MCF 10A (cell line): ENCODE results near the gene CPEB2. TPM values are rescaled to one million over a fixed set of nuclear protein-coding genes. Genes with fewer than 3 reads are reported as not detected.

Source experiments
- BruUV-seq: library from RNA; stranded (reverse); fragments of 400-500 nt; replicated peaks from 2 replicates; lab custom pipeline; 2021; lab: Mats Ljungman, UMichigan
- CTCF ChIA-PET: fragments of 300-600 bp; sonication (Branson Sonifier 250); formaldehyde crosslinking; extraction: SDS; loops from one replicate; lab custom pipeline; 2021; ENCODE audit warnings: antibody characterized with exemption, inconsistent platforms; lab: Yijun Ruan, JAX
- POLR2A ChIA-PET: fragments of 300-600, 350-650 bp; sonication (Branson Sonifier 250); formaldehyde crosslinking; extraction: SDS; loops from one replicate; lab custom pipeline; 2020; ENCODE audit warnings: antibody characterized with exemption, inconsistent platforms; lab: Yijun Ruan, JAX
- DNase-seq: peaks from one replicate; pipeline ENCODE4 v3.0.0-alpha.2; 2018; ENCODE audit not compliant: unreplicated experiment
- H3K27ac Mint-ChIP-seq: one replicate; pipeline ENCODE4 v1.8.0; 2022; ENCODE audit warnings: mild to moderate bottlenecking, low read depth, mixed read lengths; ENCODE audit not compliant: unreplicated experiment
- H3K27me3 Mint-ChIP-seq: one replicate; pipeline ENCODE4 v1.8.0; 2022; ENCODE audit warnings: mixed read lengths; ENCODE audit not compliant: insufficient read depth, unreplicated experiment
- H3K36me3 Mint-ChIP-seq: one replicate; pipeline ENCODE4 v1.8.0; 2022; ENCODE audit warnings: mild to moderate bottlenecking, moderate library complexity, mixed read lengths; ENCODE audit not compliant: insufficient read depth, unreplicated experiment
- H3K4me1 Mint-ChIP-seq: one replicate; pipeline ENCODE4 v1.8.0; 2022; ENCODE audit warnings: mixed read lengths; ENCODE audit not compliant: insufficient read depth, unreplicated experiment
- H3K4me3 Mint-ChIP-seq: one replicate; pipeline ENCODE4 v1.8.0; 2022; ENCODE audit warnings: mild to moderate bottlenecking, moderate library complexity, mixed read lengths; ENCODE audit not compliant: unreplicated experiment
- H3K9me3 Mint-ChIP-seq: one replicate; pipeline ENCODE4 v1.8.0; 2022; ENCODE audit warnings: mixed read lengths; ENCODE audit not compliant: unreplicated experiment
- CTCF ChIP-seq: fragments of 200-600 bp; IDR thresholded peaks from one replicate; pipeline ENCODE4 v1.8.0; 2022; ENCODE audit warnings: antibody characterized with exemption, mild to moderate bottlenecking; ENCODE audit not compliant: unreplicated experiment
- intact Hi-C: fragments of 100-400 bp; cut with micrococcal nuclease; formaldehyde crosslinking; loops from 2 replicates; pipeline ENCODE4 v1.14.1; 2022
- total RNA-seq: library from RNA; stranded (reverse); gene quantifications from 2 replicates; pipeline ENCODE4 v1.2.3, GENCODE V29; 2022

CPEB2 gene
- total RNA-seq, 1 experiment from 2014 or later = 13.8 TPM

DNA sequence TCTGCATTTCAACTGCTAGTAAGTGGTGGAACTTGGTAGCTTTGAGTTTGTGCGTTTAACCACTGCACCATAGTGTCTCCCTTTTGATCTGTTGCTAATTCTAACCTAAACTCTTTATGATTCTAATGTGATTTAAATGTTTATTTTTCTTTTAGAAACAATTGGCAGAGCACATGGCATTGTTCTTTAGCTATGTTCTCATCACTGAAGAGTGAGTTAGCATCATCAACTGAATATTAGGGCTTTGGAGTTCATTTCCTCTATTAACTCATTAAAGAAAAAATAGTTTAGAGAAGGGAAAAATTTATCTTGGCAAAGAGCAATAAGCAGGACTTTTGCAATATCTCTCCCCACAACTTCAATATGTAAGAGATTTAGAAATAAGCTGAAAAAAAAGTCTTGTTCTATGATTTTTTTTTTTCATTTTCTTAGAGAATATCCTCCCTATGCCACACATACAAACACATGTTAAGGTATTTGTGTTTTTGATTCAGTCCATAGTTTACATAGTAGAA, 25.7 kb downstream of the CPEB2 start:
- Mint-ChIP-seq H3K4me1 (peaks cover 12% of the 10 kb centered on the region), H3K9me3 (no peaks in the 10 kb centered on the region), H3K36me3 (peaks cover 32% of the 10 kb centered on the region), H3K27me3 (no peaks in the 10 kb centered on the region), H3K4me3 (no peak overlapping the region), H3K27ac (no peak overlapping the region)
- no peak for TF ChIP-seq CTCF
- no TSS peak for BruUV-seq
- POLR2A ChIA-PET = interaction anchor here (1.0 kb wide), 1 partner anchor 19 kb away, joined by 4 read pairs; no protein-coding TSS in a partner anchor
- intact Hi-C loops = no loop called here
- no peak for DNase-seq
- CTCF ChIA-PET = interaction anchor here (0.5 to 0.8 kb wide), 3 partner anchors 14 to 1193 kb away, joined by 3 to 4 read pairs (median 3); no protein-coding TSS in a partner anchor

DNA sequence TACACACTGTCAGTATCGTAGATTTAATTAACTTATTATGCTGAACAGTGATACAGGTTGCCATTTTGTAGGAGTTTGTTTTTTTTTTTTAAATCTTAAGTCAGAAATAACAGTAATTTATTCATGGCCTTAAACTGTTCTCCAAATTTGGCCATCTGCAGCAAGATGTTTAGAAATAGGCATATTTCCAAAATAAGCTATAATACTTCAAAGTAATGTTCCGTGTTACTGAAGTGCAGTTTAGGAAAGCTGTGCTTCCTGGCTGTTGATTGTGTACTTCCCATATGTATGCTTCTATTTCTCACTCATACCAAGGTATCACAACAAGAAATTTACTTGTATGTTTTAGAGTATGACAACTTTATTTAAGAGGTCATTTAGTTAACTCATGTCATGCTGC, 28.9 kb downstream of the CPEB2 start:
- ChIA-PET POLR2A (interaction anchor here (0.5 to 1.2 kb wide), 2 partner anchors 27 to 28 kb away, joined by 3 to 4 read pairs; no protein-coding TSS in a partner anchor), CTCF (no interaction called here)
- no peaks in the 10 kb centered on the region for H3K27me3 Mint-ChIP-seq
- H3K4me1 Mint-ChIP-seq = peaks cover 37% of the 10 kb centered on the region
- H3K4me3 Mint-ChIP-seq = no peak overlapping the region
- H3K36me3 Mint-ChIP-seq = peaks cover 18% of the 10 kb centered on the region
- no peak for TF ChIP-seq CTCF
- intact Hi-C loops = no loop called here
- no TSS peak for BruUV-seq
- DNase-seq = no peak
- H3K9me3 Mint-ChIP-seq = no peaks in the 10 kb centered on the region
- no peak overlapping the region for H3K27ac Mint-ChIP-seq

DNA sequence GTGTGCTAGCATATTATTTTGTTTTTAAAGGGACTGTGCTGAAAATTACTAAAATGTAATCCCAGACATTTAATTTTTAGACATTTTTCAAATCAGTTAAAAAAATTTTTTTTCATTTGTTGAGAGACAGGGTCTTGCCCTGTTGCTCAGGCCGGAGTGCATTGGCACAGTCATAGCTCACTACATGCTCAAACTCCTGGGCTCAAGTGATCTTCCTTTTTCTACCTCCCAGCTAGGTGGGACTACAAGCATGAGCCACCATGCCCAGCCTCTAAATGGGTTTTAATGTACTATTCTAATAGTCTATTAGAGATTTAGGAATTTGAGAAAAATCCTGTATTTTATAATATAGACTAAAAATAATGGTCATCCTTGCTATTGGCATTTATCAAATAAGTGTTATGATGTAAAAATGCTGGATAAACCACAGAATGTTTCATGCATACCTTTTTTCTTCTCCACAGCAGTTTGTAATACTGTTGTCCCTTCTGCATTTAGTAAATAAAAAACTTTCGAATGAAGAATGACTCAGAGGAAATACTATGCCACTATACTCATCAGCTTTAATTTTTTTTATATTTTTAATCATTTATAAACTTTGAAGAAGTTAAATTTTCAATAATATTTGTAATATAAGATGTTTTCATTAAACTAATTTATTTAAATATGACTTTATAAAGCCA, 29.9 kb downstream of the CPEB2 start:
- TF ChIP-seq CTCF = no peak
- DNase-seq = no peak
- POLR2A ChIA-PET = interaction anchor here (0.9 to 1.1 kb wide), 2 partner anchors 29 to 34 kb away, joined by 3 to 4 read pairs; no protein-coding TSS in a partner anchor
- Mint-ChIP-seq H3K27me3 (no peaks in the 10 kb centered on the region), H3K9me3 (no peaks in the 10 kb centered on the region), H3K27ac (no peak overlapping the region), H3K36me3 (peaks cover 14% of the 10 kb centered on the region), H3K4me3 (no peak overlapping the region), H3K4me1 (peaks cover 37% of the 10 kb centered on the region)
- intact Hi-C loops = no loop called here
- no TSS peak for BruUV-seq
- CTCF ChIA-PET = no interaction called here

DNA sequence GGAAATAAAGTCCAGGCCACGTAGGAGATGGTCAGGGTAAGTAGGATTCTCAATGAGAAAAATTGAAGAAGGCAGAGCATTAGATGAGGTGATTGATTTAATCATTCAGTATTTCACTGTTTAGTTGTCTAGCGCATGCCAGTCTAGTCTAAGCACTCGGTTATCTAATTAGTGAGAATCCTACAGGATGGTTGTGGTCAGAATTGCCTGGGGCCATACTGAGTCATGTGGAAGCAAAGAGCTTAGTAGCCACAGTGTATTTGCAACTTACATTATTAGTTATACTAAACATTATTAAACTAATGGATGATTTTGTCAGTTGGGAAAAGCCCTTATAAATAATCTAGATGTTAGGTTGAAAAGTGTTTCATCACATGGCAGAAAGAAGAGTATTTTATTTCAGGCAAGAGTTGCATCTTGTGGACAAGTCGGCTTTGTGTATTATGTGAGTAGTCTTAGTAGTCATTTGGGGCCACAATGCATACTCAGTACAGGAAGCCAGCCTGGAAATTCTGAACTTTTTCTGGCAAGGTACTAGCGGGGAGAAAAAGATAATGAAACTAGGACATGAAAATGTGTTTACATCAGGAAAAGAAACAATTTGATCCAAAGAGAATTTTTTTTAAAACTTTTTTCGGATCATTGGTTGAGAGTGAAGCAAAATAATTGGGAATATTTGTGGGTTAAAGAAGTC, 31.9 kb downstream of the CPEB2 start:
- H3K4me1 Mint-ChIP-seq = peaks cover 32% of the 10 kb centered on the region
- BruUV-seq = TSS peak; percentile 11
- CTCF ChIA-PET = interaction anchor here (0.6 to 1.6 kb wide), 3 partner anchors 9 to 639 kb away, joined by 3 to 5 read pairs (median 3); no protein-coding TSS in a partner anchor
- peak; percentile 80 for DNase-seq
- H3K4me3 Mint-ChIP-seq = peak overlapping the region; percentile 48
- H3K36me3 Mint-ChIP-seq = peaks cover 8% of the 10 kb centered on the region
- intact Hi-C loops = no loop called here
- H3K27me3 Mint-ChIP-seq = no peaks in the 10 kb centered on the region
- peak overlapping the region; percentile 90 for H3K27ac Mint-ChIP-seq
- POLR2A ChIA-PET = interaction anchor here (0.7 to 1.8 kb wide), 4 partner anchors 9 to 126 kb away, joined by 3 to 9 read pairs (median 4); no protein-coding TSS in a partner anchor
- no peaks in the 10 kb centered on the region for H3K9me3 Mint-ChIP-seq
- TF ChIP-seq CTCF = no peak
